ENCODE measurements around the gene IL1RL2.

IL1RL2 gene

DNA sequence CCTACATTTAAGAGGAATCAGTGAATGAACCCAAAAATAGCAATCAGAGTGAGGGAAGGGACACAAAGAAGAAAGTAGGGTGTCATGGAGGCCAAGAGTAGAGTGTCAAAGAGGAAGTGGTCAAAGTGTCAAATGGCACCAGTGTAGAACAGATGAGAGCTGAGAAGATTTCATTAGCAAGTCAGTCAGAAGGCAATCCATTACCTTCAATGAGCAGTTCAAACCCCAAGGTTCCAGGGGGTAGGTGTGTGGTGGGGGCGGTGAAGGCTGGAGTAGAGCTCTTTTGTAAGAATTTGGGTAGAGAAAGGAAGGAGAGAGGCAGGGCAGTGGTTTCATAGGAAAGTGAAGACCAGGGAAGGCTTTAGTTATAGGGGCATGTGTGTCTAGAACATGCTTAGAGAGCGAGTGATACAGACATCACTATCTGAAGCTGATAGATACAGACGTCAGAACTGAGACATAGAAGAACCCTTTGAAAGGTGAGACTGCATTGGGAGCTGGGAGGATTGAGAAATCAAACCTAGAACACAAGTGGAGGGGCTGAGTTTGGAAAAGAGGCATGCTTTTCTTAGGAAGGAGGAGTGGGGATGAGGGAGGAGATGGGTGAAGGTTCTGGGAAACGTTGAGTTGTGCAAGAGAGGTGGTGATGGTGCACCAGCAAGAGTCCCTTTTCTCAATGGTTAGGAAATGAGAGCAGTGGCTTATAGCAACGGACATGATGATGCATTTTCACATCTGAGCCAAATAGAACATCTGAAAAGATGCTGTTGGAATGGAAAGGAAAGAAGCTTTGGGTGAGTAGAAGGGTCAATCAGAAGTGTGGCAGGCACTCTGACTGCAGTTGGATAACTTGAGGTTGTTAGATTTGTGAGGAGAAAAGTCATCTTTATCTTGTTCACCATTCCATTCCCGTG, 75.7 kb downstream of the IL1RL2 start:
- in situ Hi-C loops (cut with HindIII; ENCODE audit: low sequenced_read_pairs): no loop called here

DNA sequence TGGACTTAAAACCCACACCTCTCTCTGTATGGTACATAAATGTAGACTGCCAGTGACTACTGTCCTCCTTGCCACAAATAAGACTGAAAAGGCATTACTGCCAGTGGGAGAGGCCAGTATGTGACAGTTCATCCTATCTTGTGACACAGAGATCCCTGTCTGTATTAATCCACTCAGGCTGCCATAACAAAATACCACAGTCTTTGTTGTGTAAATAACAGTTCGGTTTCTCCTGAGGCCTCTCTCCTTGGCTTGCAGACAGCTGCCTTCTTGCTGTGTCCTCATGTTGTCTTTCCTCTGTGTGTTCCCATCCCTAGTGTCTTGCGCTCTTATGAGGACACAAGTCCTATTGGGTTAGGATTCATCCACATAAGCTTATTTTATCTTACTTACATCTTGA, 78.1 kb downstream of the IL1RL2 start:
- in situ Hi-C loops (cut with HindIII; ENCODE audit: low sequenced_read_pairs): no loop called here

DNA sequence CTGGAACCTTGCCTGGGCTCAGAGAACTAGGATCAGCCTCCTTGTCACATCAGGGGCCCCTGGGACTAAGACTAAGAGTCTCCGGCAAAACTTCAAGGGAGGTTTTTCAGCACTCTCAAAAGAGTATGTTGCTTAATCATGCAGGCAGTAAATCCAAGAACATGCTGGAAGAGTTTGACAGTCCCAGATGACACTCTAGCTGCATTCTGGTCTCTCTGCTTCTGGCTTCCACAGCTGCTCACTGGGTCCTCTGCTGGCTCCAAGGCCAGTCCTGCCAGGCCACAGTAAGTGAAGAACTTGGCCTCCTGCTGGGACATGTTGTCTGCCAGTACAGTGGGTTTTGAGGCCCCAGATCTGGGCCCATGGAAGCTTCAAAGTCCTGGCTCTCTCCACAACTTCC, 79.4 kb downstream of the IL1RL2 start:
- in situ Hi-C loops (cut with HindIII; ENCODE audit: low sequenced_read_pairs): no loop called here

DNA sequence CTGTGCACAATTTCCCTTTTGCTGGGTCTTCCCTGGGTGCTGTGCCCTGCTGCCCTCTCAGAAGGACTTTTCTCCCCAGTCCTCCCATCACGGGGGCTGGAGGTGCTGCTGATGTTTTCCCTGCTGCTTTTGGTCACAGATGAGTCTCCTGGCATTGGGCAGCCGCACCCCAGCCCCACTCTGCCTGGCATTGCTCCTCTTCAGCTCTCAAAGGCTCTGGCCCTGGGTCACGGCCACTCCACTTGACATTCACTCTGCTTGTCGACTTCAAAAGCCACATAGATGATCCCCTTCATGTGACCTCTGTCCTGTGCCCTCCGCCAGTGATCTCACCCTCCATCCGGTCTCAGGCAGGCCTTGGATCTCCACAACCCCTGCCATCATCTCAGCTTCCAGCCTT, 81.0 kb downstream of the IL1RL2 start:
- in situ Hi-C loops (cut with HindIII; ENCODE audit: low sequenced_read_pairs): no loop called here

DNA sequence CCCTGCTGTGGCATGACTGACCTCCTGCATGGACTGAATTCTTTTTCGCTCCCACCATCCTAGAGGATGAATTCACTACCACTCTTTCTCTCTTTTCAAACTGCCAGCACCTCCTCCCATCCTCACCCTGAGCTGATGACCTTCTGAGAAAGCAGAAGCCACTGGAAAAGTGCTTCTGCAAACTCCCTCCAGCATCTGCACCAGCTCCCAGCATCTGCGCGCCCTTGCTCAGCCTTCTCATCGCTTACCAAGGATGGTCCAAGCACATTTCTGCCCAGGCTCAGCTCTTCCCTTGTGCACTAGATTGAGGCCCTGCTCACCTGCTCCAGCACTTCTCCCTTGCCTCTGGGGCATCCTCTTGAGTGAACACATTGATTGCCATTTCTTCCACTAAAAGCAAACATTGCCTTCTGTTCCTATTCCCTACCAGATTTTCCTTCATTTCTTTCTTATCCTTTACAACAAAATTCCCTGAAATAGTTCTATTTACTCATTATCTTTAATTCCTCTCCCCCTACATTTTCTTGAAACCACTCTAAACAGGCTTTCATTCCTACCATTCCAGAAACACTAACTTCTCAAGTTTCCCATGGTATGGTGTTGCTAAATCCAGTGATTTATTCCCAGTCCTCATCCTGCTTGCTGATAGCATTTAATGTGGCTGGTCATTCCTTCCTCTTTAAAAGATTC, 81.8 kb downstream of the IL1RL2 start:
- in situ Hi-C loops (cut with HindIII; ENCODE audit: low sequenced_read_pairs): no loop called here

DNA sequence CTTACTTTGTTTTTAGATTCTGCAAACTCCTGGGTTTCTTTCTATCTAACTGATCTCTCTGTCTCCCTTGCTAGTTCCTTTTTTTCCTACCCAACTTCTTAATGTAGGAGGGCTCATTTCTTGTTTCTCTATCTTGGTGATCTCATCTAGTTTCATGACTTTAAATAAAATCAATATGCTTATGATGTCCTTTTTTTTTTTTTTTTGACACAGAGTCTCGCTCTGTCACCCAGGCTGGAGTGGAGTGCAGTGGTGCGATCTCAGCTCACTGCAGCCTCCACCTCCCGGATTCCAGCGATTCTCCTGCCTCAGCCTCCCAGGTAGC, 82.3 kb downstream of the IL1RL2 start:
- in situ Hi-C loops (cut with HindIII; ENCODE audit: low sequenced_read_pairs): no loop called here

DNA sequence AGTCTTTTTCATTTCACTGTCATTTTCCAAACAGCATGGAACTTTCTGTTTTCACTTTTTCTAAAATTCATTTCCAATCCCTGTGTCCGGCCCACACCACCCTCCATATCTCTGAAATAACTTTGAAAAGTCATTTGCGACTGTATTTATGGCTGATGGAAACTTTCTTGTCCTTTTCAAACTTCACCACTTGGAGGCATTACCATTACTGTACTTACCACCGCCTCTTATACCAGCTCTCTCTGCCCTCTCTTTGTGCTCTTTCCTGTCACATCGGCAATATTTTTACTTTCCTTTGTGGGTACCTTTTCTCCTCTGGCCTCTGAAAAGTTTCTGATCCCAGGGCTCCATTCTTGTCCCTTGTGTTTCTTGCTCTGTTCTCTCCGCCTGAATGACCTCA, 85.0 kb downstream of the IL1RL2 start:
- in situ Hi-C loops (cut with HindIII; ENCODE audit: low sequenced_read_pairs): no loop called here

DNA sequence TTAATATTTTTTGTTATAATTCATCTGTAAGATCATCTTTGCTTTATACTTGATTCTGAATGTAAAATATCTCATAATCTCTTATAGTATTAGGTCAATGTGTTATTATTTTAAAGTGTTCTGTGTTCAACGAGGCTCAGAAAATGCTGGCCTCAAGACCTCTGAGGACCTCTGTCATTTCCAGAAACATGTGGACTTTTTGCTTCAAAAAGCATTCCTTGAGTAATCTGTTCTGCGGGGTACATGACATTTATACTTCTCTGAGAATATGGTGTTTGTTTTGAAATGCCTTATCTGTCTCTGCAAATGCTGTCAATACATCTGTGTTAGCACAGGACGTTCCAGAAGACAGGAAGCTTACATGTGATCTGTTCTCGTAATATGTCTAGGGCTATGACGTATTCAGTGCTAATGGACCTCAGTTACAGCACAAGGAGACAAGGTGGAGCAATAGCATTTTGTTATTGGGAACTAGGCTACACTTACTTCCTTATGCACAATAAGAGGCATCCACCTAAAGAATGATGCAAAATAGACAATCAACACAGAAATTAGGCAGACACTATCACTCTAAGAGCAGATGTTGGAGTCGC, 86.9 kb downstream of the IL1RL2 start:
- in situ Hi-C loops (cut with HindIII; ENCODE audit: low sequenced_read_pairs): no loop called here

DNA sequence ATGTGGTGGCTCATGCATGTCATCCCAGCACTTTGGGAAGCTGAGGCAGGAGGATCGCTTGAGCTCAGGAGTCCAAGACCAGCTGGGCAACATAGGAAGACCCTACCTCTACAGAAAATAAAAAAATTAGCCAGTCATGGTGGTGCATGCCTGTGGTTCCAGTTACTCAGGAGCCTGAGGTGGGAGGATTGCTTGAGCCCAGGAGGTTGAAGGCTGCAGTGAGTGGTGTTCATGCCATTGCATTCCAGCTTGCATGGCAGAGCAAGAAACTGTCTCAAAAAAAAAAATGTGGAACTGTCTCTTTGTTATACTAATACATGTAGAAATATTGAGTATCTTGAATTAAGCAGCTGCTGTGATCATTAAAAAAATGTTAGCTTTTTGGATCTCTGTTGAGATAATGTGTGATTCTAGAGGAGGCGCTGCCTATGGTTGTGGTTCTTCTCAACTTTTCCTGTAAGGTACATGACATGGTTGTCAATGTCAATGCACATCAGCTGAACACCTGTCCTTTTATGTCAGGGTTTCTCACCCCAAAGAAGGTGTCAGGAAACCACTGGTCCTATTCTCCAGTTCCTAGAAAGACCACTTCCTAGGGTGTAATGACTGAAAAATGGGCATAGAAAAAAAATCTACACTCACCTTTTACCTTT, 89.9 kb downstream of the IL1RL2 start:
- in situ Hi-C loops (cut with HindIII; ENCODE audit: low sequenced_read_pairs): no loop called here

DNA sequence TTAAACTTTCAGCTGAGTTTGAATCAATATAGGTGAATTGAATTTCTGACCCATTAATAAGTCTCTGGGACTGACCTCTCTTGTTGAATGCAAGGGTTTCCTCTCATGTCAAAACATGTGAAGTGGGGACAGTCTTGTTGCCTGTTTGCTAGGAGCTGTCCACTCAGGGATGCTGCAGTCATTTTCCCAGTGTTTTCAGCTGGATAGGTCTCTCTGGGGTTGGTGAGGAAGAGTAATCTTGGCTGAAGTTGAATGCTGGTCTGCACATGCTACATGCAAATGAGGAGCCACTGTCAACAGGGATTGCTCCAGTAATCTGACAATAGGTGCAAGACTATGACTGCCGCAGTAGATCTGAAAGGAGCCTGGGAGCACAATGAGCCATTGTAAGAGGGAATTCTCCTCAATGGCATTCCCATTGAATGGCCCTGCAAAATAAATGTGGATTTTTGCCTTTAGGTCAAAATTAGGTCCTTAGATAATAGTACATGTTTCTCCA, 90.4 kb downstream of the IL1RL2 start:
- in situ Hi-C loops (cut with HindIII; ENCODE audit: low sequenced_read_pairs): no loop called here

DNA sequence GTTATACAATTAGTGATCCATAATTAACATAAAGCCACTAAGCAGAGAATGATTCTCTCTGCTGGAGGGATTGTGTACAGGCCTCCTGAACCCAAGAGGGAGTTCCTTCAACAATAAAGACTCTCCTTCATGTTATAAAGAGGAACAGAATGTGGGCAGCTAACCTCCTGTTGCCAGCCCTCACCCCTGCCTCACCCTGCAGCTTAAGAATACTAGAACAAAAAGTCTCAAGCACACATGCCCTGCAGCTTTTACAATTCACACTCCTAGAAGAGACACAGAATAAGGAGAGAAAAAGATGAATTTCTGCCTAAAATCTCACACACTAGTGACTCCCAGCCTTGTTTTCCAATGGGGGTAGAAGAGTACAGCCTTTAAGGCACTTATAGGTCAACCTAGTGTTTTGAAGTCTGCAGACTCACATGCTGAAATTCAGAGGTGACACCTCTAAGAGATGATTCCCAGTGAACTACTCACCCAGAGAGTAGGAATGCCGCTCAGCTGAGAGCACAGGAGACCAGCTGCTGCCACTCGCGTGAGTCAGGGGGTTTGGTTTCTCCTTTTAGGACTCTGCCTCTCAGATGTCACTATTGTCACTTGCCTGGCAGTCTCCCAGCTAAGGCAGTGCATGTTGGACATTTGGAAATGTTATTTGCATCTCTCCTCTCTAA, 92.0 kb downstream of the IL1RL2 start:
- in situ Hi-C loops (cut with HindIII; ENCODE audit: low sequenced_read_pairs): no loop called here

DNA sequence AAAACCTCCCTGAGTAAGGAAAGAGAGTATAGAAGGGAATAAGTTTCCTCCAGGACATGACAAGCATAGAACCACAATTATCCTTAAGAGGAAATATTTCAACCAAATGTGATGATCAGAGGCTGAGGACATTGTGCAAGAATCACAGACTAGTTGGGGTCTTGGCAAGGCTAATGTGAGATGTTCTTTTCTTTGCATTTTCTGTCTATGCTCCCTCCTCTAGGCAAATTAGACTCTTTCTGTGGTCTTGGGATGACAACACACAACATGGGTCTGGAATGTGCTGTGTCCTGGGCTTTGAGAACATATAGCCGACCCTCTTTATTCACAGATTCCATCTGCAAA, 92.5 kb downstream of the IL1RL2 start:
- in situ Hi-C loops (cut with HindIII; ENCODE audit: low sequenced_read_pairs): no loop called here

DNA sequence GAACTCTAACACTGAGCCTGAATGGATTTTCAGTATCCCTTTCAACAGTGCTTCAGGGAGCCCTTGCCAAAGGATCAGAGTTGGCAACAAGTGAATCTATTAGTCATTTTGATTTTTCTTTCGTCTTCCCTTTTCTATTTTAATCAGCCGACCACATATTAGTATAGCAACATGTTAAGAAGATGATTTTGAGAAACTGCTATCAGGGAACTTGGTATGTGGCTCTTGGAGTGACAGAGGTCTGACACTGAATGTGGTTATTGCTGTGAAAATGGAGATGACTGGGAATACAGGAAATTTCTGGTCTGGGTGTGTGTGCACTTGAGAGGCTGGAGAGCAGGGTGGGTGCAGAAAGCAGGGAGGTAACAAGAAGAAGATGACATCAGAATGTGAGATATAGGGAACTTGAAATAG, 95.9 kb downstream of the IL1RL2 start:
- in situ Hi-C loops (cut with HindIII; ENCODE audit: low sequenced_read_pairs): no loop called here

DNA sequence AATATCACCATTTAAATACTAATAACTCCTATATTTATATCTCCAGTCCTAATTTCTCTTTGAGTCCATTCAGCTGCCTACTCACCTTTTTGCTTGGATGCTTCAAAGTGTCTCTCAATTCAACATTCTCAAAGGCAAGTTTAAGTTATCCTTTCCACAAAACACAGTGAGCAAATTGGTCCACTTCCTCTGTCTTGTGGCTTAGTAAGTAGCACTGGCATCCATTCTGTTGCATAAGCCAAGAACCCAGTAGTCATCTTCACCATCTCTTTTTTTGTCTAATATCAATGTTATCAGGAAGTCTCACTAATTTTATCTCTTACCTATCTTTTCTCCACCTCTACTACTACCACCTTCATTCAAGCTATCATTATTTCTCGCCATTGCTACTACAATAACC, 97.2 kb downstream of the IL1RL2 start:
- in situ Hi-C loops (cut with HindIII; ENCODE audit: low sequenced_read_pairs): no loop called here

DNA sequence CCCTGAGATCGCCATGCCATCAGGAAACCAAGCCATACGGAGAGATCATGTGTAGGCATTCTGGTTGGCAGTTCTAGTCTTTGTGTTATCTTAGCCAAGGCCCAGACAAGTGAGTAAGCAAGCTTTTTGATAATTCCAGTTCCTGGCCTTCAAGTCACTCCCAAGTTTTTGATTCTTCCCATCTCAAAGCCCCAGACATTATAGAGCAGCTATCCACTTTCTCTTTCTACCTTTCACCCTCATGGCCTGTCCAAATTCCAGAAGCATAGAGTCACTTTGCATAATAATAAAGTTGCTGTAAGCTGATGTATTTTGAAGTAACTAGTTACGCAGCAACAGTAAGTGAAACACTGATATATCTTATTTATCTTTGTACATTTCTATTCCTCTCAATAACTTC, 97.8 kb downstream of the IL1RL2 start:
- in situ Hi-C loops (cut with HindIII; ENCODE audit: low sequenced_read_pairs): no loop called here

DNA sequence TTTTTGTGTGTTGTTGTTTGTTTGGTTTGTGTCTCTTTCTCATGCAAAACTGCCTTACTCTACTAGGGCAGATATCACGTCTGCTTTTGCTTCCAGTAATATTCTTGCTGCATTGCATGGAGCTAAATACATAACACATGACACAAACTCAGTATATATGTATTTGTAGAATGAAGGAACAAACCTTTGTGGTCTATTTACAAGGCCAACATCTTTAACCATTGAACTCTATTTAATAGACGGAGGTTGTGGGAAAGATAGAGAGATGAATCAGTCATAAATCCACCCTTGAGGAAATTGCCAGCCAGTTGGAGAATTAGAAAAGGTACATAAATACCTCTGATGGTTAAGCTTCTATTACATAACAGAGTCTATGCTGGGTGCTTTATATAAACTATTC, 98.5 kb downstream of the IL1RL2 start:
- in situ Hi-C loops (cut with HindIII; ENCODE audit: low sequenced_read_pairs): no loop called here

DNA sequence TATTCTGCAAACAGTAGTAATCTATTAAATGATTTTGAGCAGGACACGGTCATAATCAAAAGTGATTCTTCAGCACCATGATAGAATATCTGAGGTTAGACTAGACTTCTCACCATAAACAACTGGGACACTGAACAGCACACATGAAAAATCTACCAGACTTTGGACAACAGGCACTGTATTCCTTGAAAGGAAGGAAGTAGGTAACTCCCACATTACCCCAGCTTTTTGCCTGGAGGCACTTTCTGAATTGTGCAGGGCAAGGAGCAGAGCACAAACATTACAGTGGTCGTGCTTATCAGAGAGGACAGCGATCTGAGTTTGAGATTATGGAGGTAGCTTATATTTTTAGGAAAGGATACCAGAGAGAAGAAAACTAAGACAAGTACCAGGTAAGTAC, 99.2 kb downstream of the IL1RL2 start:
- in situ Hi-C loops (cut with HindIII; ENCODE audit: low sequenced_read_pairs): no loop called here

DNA sequence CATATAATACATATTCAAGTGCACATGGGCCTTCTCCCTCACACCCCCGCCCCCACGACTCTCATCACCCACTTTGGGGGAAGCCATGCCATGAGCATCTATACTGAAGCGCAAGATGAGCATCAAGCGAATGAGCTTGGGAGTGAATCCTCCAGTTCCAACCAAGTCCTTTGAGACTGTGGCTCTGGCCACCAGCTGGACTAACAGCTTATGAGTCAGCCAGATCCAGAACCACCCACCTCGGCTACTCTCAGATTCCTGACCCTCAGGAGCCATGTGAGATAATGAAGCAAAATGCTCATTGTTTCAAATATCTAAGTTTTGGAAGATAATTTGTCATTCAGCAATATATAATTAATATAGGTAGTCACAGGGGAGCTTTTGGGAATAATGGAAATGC, 102.3 kb downstream of the IL1RL2 start:
- in situ Hi-C loops (cut with HindIII; ENCODE audit: low sequenced_read_pairs): no loop called here
